Lung (tissue), 12 donors: ENCODE results near the gene RIOK1. TPM values are rescaled to one million over a fixed set of nuclear protein-coding genes. Genes with fewer than 3 reads are reported as not detected.

Experiments
- ATAC-seq: fragments of 200-7000 bp; cut with Tn5 transposase; one replicate; pipeline ENCODE4 v1.9.1; 2020; ENCODE audit warnings: moderate number of reproducible peaks; ENCODE audit not compliant: insufficient read depth, low FRiP score
- DNase-seq, 3 donors: peaks; one replicate each; pipeline ENCODE4 v3.0.0-alpha.2; 2013 to 2017
- H3K27ac ChIP-seq, 2 donors: one replicate each; pipeline ENCODE4 v1.5.1; 2013; ENCODE audit warnings: mild to moderate bottlenecking in 2 of 2, moderate library complexity in 2 of 2, control low read depth in 1 of 2, inconsistent platforms in 1 of 2, low read depth in 1 of 2, low read length in 1 of 2
- H3K27me3 ChIP-seq, 3 donors: one replicate each; pipeline ENCODE4 v1.5.1; 2013; ENCODE audit warnings: low read length in 2 of 3; ENCODE audit not compliant: control insufficient read depth in 3 of 3, insufficient read depth in 3 of 3
- H3K36me3 ChIP-seq, 4 donors: one replicate each; pipeline ENCODE4 v1.5.1; 2013; ENCODE audit warnings: low read length in 4 of 4, mild to moderate bottlenecking in 1 of 4, moderate library complexity in 1 of 4; ENCODE audit not compliant: control insufficient read depth in 4 of 4, insufficient read depth in 4 of 4
- H3K4me1 ChIP-seq, 5 donors: one replicate each; pipeline ENCODE4 v1.5.1; 2013; ENCODE audit warnings: low read length in 5 of 5, mild to moderate bottlenecking in 2 of 5, moderate library complexity in 1 of 5; ENCODE audit not compliant: control insufficient read depth in 5 of 5, insufficient read depth in 5 of 5
- H3K4me3 ChIP-seq: one replicate; pipeline ENCODE4 v1.5.1; 2013; ENCODE audit warnings: mild to moderate bottlenecking, control low read depth, moderate library complexity
- H3K9ac ChIP-seq, 2 donors: one replicate each; pipeline ENCODE4 v1.5.1; 2013; ENCODE audit warnings: low read length in 2 of 2, control low read depth in 1 of 2; ENCODE audit not compliant: insufficient read depth in 1 of 2
- H3K9me3 ChIP-seq, 4 donors: one replicate each; pipeline ENCODE4 v1.5.1; 2013; ENCODE audit warnings: low read length in 3 of 4, mild to moderate bottlenecking in 1 of 4, moderate library complexity in 1 of 4; ENCODE audit not compliant: control insufficient read depth in 4 of 4, insufficient read depth in 3 of 4
- WGBS, 2 donors: extraction: QIAGEN DNeasy Blood & Tissue Kit; methylation state at CpG; one replicate each; pipeline ENCODE4 v1.1.7; 2013; 5-methylcytosine and 5-hydroxymethylcytosine counted together
- polyA plus RNA-seq, 2 donors: library from polyadenylated mRNA; stranded (reverse); fragments of 200-250 nt; gene quantifications; one replicate each; pipeline ENCODE4 v1.2.1, GENCODE V29; 2013
- total RNA-seq, 2 donors: library from RNA; depleted of rRNA in 1 of 2; stranded (reverse); fragments of >200 nt in 1 of 2; gene quantifications; one replicate each; pipeline ENCODE4 v1.2.1, GENCODE V29; 2014 to 2021
- TF ChIP-seq, protein P1 (sequence below): IDR thresholded peaks from 2 replicates; pipeline ENCODE4 v1.5.1; 2012; ENCODE audit warnings: mild to moderate bottlenecking; ENCODE audit errors: control extremely low read depth, extremely low read depth
- donor health status: control.
- donor health status: control.
- donor health status: Bipolar disorder and iron deficiency.
- donor health status: healthy.
- donor health status: DM: yes; HTN: yes; CAD: no.

Gene RIOK1
- total and polyA plus RNA-seq, 4 donors: 10.2 to 25.4 (median 15.1) TPM

- ATAC-seq: no peak
- TF ChIP-seq, protein P1, sequence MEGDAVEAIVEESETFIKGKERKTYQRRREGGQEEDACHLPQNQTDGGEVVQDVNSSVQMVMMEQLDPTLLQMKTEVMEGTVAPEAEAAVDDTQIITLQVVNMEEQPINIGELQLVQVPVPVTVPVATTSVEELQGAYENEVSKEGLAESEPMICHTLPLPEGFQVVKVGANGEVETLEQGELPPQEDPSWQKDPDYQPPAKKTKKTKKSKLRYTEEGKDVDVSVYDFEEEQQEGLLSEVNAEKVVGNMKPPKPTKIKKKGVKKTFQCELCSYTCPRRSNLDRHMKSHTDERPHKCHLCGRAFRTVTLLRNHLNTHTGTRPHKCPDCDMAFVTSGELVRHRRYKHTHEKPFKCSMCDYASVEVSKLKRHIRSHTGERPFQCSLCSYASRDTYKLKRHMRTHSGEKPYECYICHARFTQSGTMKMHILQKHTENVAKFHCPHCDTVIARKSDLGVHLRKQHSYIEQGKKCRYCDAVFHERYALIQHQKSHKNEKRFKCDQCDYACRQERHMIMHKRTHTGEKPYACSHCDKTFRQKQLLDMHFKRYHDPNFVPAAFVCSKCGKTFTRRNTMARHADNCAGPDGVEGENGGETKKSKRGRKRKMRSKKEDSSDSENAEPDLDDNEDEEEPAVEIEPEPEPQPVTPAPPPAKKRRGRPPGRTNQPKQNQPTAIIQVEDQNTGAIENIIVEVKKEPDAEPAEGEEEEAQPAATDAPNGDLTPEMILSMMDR: no peak
Observed at GRCh38 chr6:7432391-7433120, 42.9 kb downstream of the RIOK1 start.

DNA sequence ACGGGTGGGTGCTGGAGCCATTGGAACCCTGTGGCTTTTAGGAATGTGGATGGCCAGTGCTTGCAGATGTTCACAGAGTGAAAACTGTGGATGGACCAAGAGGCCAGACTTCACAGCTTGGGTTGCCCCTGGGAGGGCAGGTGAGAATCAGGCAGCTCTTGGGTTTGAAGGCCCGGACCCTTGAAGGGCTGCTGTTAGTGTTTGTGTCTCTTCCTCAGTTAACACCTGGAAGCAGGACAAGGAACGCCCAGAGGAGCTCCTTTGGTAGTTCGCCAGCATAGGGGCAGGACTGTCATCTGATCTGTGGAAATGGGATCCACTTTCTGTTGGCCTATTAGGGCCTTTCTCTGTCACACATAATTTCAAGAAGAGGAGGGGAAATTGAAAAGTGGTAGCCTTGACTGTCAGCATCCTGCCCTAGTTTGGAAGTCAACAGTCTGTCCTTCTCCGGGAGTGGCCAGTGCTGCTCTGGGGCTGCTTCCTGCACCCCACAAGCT is 43.6 kb downstream of the RIOK1 start:
- Histone ChIP-seq H3K4me1 (peaks cover 0 to 6% (median 0%) of the 10 kb centered on the region in 5 donors), H3K36me3 (no peaks in the 10 kb centered on the region), H3K9me3 (peaks cover 0 to 2% (median 0%) of the 10 kb centered on the region in 4 donors), H3K27ac (no peak overlapping the region), H3K4me3 (no peak overlapping the region), H3K9ac (no peak overlapping the region), H3K27me3 (no peaks in the 10 kb centered on the region)
- WGBS, 2 donors: 83 to 88% methylated on average over 5 of the region's 5 CpGs
- DNase-seq: no peak
- ATAC-seq: no peak
- TF ChIP-seq, protein P1: no peak

More at GRCh38 chr6:7432391-7433120, 42.9 kb downstream of the RIOK1 start:
- Histone ChIP-seq H3K9ac (no peak overlapping the region), H3K27ac (no peak overlapping the region), H3K4me3 (no peak overlapping the region), H3K9me3 (peaks cover 0 to 2% (median 0%) of the 10 kb centered on the region in 4 donors), H3K36me3 (no peaks in the 10 kb centered on the region), H3K4me1 (peaks cover 0 to 6% (median 0%) of the 10 kb centered on the region in 5 donors), H3K27me3 (no peaks in the 10 kb centered on the region)
- 79 to 86% methylated on average over 16 of the region's 16 CpGs for WGBS, 2 donors
- DNase-seq: peak in 1 of 3 donors; percentile 6

DNA sequence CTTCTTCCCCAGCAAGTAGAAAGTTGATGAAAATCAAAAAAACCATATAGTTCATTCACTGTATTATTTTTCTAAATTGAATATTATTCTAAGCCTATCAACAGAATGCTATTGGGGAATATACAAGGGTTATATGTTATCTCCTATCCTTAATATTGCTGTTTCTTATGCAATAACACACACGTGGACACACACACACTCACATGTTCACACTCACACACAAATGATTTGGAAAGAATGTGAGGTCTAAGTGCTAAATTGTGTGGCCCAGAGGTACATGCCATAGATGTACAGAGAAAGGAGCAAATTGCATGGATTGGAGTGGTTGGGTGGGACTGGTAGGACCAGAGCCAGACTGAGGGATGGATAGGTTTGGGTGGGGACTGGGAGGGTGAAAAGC is 45.1 kb downstream of the RIOK1 start:
- WGBS, 2 donors: 64 to 66% methylated on average over 1 of the region's 1 CpG
- ATAC-seq: no peak
- H3K4me1 ChIP-seq: peaks cover 0 to 6% (median 0%) of the 10 kb centered on the region in 5 donors
- DNase-seq: no peak
- no peak overlapping the region for H3K4me3 ChIP-seq
- H3K27me3 ChIP-seq: no peaks in the 10 kb centered on the region
- TF ChIP-seq, protein P1: no peak
- H3K9me3 ChIP-seq: peaks cover 0 to 2% (median 0%) of the 10 kb centered on the region in 4 donors
- H3K36me3 ChIP-seq: no peaks in the 10 kb centered on the region
- no peak overlapping the region for H3K9ac ChIP-seq
- no peak overlapping the region for H3K27ac ChIP-seq
